Activated CD8-positive, alpha-beta memory T cell treated with anti-CD3 and anti-CD28 coated beads, Interleukin-2, amount 50 U/mL, for 1 hour (primary cell): ENCODE measurements around the gene EFCAB8.
"Not testable (repeated sequence)": the region's sequence is repeated elsewhere in the genome, so short reads cannot be mapped to it uniquely, and the experiment has no call there.

ENCODE experiments used
- DNase-seq: peaks from one replicate; pipeline ENCODE4 v3.0.0-alpha.2; 2020; ENCODE audit errors: extremely low read depth

Gene EFCAB8

DNA sequence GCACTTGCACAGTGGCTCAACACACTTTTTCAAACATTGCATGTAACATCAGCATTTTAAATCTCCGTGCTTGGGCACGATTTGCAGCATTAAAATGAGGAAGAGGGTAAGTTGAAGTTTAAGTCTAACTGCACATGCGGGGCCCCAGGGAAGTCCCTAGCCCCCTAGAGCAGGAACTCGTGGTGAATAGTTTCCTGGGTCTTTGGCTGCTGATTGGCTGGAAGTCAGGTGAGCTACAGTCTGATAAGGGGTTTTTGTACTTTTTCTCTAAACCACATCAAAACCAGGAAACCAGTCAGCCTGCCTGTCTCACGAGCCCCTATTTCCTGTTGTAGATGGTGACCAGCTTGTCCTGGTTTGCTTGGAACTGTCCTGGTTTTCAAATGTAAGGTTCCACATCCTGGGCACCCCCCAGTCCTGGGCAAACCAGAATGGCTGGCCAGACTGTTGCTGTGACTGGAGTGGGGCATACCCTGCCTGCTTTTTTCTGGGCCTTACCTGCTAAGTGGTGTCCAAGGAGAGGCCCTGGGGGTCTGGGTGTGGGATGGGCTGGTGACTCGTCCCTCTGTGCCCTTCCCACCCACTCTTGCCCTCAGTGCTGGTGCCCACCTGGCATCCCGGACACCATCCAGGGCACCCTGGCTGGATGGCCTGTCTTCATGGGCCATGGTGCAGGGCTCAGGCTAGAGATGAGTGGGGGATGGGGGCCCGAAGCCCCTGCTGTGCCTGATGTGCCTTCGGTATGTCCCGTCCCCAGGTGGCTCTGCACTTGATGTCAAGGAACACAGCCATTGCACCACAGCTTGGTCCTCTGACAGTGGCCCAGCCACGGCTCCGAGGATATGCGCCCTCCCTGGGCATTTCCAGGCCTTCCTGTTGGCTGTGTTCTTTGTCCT is 113.7 kb downstream of the EFCAB8 start:
- DNase-seq = peak; percentile 77

DNA sequence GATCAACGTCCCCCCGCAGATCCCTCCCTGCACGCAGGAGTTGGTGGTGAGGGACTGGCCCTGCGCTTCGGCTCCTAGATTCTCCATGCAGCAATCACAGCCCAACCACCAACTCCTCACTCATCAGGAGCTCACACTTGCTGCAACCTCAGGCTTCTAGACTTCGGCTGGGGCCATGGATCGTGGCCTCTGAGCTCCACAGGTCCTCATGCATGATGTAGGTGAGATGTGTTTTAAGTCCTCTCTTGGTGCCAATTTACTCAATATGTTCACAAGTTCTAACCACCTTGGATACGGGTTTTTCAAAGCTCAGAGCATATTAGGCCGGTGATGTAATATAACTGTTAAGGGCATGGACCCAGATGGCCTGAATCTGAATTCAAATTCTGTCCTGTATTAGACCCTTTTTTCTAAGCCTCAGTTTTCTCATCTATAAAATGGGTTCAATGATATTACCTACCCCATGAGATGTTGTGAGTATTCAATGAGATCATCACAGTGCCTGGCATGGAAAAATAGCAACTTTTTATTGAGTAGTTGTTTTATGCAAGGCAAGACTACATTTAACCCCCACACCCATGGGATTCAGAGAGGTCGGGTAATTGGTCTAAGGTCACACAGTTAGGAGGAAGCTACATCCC is 114.5 kb downstream of the EFCAB8 start:
- DNase-seq = no peak

DNA sequence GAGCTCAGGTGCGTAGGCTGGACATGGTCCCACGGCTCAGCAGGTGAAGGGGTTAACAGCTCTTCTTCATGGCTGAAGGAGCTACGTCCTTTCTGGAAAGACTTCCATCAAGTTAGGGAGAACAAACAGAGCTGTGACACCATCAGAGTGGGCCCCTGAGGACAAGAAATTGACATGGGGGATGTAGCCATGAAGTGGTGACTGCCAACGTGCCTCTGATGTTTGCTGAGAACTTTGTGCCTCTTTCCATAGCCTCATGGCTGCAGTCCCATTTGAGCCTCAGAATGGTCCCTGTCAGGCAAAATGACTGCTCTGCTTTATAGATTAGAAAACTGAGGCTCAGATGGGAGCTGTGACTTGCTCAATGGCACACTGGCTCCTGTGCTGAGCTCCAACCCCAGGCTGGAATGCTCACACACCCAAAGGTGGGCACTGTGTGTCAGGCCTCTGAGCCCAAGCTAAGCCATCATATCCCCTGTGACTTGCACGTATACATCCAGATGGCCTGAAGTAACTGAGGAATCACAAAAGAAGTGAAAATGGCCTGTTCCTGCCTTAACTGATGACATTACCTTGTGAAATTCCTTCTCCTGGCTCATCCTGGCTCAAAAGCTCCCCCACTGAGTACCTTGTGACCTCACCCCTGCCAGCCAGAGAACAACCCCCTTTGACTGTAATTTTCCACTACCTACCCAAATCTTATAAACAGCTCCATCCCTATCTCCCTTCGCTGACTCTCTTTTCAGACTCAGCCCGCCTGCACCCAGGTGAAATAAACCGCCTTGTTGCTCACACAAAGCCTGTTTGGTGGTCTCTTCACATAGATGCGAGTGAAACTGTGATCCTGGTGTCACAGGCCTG is 115.7 kb downstream of the EFCAB8 start:
- DNase-seq = not testable (repeated sequence)

DNA sequence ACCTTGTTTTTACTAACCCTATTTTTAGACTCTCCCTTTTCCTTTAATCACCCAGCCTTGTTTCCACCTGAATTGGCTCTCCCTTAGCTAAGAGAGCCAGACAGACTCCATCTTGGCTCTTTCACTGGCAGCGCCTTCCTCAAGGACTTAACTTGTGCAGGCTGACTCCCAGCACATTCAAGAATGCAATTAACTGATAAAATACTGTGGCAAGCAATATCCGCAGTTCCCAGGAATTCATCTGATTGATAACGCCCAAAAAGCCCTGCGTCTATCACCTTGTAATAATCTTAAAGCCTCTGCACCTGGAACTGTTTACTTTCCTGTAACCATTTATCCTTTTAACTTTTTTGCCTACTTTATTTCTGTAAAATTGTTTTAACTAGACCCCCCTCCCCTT is 116.4 kb downstream of the EFCAB8 start:
- not testable (repeated sequence) for DNase-seq

DNA sequence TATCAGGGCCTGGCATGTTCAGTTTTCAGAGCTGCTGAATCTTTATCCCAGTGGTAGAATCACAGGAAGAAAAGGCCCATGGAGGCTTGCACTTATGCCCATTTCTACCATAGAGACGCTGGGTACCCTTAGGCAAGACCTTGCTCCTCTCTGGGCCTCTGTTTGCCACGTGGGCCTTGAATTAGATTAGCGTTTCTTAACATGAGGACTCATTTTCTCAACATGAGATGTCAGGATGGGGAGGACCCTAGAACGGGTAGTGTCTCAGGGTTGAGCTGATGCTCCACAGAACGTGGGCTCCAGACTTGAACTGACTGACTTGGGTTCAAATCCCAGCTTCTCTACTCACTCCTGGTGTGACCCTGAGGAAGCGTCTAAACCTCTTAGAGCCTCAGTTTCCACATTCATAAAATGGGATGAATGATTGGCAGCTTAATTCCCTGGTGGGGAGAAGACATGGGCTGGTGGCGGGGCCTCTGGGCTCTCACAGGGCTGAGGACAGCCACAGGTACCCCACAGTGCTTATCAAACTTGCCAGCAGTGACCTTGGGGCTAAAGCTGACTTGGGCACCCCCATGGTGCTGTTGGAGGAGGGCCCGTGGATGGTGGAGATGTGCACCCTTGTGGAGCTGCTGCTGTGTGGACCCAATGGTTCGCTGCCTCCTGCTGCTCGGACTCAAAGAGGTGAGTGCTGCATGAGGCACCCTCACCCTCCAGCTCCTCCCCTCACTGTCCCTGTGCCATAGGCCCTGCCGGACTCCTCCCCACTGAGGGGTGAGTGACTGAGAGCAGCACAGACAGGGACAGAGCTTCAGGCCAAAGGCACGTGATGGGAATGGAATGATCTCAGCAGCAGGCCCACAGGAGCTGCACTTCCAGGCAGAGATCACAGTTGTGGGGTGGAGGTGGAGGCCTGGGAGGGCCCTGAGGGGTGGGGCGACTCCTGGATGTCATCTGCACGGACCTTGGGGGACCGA is 117.3 kb downstream of the EFCAB8 start:
- no peak for DNase-seq

DNA sequence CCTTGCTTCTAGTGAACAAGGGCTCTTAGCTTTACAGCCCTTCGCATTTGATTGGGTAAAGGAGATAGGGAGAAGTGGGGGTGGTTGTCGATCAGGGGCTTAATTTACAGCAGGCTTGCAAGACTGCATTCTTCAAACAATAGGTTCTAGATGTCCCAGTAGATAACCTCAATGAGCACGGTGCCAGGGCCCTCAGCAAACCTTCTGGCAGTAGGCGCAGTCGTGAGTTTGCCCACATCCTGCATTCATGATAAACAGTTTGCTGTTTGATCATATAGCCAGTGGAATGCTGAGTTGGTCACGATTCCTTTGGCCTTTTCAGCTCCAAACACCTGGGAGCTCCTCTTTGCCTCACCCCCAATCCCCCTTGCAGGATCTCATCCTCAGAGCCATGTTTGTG is 118.0 kb downstream of the EFCAB8 start:
- no peak for DNase-seq

DNA sequence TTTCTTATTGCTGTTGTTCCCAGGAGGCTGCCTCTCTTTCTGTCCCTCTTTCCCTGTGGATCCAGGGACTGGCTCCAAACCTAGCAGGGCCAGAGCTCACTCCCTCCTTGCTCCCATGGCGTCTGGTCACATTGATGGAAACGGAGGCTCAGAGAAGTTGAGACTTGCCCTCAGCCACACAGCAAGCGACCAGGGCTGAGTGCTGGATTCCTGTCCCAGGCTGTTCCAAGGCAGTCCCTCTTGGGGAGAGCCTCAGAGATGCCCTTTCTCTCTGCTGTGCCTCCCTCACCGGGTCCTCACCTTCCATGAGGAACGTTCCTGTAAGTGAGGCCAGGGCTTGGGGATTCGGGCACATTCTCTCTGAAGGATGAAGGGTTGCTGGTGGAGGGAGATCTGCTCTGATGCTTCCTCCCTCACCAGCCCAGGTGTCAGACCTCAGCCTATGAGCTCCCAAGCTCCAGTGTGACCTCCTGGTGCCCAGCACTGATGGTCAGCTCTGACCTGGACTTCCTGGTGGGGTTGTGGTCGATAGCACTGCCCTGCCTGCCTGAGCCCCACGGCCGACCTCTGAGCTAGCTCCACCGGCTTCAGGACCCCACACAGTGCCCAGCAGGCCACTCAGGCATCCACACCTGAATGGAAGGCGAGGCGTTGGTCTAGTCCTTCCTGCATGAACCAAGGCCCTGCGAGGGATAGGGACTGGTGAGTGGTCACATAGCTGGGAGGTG is 118.7 kb downstream of the EFCAB8 start:
- no peak for DNase-seq

DNA sequence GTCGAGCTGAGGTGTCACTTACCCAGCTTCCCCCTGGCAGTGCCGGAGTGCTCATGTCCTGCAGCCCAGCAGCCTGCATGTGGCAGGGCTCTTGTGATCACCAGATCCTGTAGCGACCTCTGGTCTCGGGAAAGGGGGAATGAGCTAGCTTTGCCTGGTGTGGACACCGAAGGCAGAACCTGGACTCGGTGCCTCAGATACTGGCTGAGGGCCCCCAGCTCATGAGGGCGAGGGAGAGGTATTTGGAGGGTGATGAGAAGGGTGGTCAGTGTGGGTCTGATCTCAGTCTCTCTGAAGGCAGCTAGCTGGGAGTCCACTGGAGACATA is 119.2 kb downstream of the EFCAB8 start:
- DNase-seq = no peak

DNA sequence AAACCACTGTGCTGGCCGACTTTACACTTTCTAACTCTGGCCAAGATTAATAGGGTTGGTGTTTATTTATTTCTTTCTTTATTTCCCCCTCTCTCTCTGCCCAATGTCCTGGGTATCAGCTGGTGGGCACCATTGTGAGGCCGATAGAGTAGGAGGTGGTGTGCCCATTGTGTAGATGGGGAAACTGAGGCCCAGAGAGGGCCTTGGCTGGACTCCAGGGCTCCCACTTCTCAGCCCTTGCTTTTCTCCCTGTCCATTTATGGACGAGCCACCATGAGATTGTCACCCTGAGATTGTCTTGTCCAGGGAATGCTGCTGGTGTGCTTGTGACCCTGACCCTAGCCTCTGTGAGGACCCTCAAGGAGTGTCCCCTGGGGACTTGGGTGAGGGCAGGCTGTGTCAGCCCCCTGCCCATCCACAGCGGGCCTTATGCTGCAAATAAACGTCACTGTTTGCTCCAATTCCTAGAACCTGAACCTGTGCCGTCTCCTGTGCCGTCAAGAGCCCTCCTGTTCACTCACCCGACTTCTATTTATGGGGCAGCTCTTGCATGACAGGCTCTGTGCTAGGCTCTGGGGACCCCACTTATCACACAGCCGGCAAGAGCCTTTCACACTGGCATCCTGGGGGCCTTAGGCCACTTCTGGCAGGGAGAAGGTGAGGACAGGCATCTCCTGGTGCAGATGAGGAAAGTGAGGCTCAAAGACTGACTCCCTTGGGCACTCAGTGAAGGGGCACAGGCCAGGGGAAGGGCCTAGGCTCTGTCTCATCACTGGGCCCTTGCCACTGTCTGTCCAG is 120.7 kb downstream of the EFCAB8 start:
- no peak for DNase-seq

DNA sequence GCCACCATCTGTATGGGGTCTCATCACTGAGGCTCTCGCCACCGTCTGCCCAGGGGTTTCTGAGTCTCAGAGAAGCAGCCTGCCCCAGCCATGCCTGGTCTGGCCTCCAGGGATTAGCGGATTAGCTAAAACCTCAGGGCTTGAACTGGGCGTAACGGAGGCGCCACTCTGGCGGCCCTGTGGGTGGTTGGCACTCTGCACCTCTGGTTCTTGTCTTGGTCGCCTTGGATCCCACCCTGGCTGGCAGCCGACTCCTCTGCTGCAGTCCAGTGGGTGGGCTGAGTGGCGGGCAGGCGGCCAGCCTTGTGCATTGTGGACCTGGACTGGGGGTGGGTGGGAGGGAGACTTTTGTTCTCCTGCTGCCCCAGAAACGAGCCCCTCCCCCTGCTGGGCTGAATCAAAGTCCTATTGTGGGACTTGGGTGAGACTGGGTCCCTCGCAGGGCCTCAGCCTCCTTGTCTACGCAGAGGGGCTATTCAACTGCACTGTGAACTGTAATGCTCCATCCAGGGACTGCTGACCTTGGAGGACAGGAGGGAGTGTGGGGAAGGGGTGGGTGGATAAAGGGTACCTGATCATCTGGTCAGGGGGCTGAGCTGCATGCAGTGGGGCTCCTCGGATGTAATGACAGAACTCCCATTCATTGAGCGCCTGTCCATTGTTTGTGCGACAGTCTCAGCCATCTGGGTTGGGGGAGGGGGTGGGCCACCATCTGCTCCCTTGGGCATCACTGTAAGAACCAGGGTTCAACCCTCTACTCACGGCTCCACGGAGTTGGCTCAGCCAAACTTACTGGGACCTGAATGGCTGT is 121.6 kb downstream of the EFCAB8 start:
- no peak for DNase-seq

DNA sequence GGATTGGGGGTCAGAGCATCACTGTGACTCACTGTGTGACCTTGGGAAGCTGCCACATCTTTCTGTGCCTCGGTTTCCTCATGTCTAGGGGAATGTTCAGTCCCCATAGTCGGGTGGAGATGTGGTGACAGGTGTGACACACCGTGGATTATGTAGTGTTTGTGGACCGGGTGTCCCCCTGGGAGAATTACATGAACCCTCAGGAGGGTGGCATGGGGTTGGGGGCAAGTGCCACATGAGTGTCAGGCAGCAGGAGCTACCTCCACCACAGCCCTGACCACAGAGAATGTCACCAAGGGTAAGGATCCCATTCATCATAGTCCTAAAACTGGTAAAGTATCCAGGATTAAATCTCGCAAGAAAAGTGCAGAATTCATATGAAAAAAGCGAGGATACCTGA is 122.3 kb downstream of the EFCAB8 start:
- no peak for DNase-seq

DNA sequence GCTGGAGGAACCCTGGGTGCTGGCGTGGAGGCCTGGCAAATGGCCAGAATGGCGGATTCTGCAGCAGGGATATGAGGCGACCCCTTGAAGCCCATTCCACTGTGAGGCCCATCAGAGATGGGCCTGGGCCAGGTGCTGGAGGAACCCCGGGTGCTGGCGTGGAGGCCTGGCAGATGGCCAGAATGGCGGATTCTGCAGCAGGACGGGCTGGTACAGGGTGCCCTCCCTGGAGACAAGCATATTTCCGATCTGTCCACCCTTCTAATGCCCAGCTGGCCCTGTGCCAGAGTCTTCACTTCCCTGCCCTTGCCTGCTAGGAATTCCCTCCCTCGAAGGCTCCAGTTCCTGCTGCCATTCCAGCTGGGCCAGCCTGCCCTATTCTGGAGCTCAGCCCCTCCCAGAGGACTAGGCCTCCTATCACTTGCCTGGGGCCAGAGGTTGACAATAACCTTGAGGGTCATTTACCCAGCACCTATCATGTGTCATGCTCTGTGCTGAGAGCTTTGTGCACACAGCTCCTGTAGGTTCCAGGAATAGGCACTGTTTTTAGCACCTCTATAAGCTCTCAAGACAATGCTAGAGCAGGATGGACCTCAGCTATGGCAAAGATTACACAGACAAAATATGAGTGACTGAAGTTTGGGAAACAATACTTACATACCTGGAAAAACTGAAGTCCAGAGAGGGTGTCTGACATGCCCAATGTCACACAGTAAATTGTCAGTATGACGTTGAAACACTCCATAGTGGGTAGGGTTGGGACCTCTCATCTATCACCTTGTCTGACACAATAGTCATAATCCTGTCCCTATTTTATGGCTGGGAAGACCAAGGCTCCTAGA is 124.1 kb downstream of the EFCAB8 start:
- no peak for DNase-seq

DNA sequence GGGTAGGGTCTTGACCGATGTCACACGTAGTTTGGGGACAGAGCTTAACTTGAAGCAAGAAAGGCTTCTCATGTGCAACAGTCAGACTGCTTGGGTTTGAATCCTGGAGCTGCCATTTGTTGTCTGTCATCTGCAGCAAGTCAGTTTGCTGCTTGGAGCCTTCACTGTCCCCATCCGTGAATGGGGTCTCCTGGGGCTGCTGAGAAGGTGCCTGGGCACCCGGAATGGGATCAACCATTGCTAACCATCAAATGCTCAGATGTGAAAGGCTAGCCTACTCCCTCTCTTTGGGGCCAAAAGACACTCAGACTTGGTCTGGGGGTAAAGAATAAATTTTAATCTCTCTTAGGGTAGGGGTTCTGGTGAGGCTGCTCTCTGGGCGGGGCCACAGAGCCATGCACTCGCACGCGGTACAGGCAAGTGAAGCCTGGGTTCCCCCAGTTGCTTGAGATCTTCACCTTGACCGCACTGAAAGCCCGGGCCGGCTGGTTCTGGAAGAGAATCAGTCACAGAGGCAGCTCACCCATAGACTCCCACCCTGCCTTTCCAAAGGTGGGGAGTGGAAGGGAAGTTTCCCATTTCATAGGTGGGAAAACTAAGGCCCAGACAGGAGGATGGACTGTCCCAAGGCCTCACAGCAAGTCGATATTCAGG is 124.9 kb downstream of the EFCAB8 start:
- DNase-seq = no peak

DNA sequence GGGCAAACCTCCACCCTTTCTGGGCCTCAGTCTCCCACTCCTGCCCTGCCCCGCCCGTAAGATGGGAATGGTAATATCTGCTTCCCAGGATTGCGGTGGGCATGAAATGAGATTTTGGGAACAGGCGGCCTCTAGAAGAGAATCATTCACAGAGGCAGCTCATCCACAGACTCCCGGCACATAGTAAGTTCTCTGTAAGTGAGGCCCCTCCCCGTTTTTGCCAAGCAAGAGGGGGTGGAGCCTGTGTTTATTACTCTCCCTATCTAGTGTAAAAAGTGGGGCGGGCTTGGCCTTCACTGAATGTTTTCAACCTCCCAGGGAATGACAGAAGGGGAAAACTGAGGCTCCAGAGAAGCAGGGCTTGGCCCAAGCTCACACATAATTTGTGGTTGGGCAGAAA is 125.5 kb downstream of the EFCAB8 start:
- no peak for DNase-seq

DNA sequence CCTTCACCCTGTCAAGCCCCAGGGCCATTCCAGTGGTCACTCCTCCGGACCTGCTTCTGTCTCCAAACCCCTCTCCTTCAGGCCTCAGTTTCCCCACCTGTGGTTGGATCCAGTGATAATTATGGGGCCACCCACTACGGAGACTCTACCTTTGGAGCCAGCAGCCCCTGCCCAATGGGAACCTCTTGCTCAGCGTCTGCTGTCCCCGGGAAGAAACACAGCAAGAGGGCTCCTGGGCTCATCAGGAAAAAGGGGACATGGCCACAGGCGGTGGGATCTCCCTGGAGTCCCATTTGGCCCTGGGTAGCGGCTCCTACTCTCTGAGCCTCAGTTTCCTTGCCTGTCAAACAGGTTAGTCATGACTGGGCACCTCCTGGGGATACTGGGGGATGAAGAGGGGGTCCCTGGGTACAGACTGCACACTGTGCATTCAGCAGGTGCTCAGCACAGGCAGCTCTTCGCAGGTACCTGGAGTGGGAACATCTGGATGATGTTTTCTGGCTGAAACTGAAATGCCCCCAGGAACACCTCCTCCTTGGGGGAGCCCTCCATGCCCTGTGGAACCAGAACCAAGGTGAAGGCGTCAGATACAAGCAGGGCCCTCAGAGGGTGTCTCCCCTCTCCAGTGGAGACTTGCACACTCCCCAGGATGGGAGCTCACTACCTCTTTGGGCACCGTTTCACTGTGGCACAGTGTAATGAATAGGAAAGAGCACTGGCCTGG is 126.1 kb downstream of the EFCAB8 start:
- no peak for DNase-seq

DNA sequence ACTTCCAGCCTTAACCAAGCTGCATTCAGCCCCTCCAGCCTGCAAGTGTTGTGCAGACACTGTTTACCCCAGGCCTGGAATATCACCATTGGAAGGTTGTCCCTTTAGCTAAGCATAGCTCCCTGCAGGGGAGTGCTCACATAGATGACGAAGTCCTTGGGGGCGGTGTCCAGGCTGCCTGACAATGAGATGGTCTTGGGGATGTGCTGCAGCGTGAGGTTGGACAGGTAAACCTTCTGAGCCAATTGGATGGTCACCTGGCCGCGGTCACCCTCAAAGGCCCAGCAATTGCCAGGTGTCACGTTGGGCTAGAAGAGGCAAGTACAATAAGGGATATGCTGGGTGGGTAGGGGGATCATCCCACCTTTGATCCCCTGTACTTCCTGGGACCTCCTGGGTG is 126.9 kb downstream of the EFCAB8 start:
- DNase-seq = no peak
